Stimulated activated CD4-positive, alpha-beta T cell treated with anti-CD3 and anti-CD28 coated beads, Interleukin-1b, Interleukin-23, amount 100 ng/mL, for 4 hours (primary cell): ENCODE results near the gene HNF1B.

Experiments
- DNase-seq, 2 donors: peaks; one replicate each; pipeline ENCODE4 v3.0.0-alpha.2; 2020; ENCODE audit warnings: low read depth in 2 of 2

HNF1B gene

DNA sequence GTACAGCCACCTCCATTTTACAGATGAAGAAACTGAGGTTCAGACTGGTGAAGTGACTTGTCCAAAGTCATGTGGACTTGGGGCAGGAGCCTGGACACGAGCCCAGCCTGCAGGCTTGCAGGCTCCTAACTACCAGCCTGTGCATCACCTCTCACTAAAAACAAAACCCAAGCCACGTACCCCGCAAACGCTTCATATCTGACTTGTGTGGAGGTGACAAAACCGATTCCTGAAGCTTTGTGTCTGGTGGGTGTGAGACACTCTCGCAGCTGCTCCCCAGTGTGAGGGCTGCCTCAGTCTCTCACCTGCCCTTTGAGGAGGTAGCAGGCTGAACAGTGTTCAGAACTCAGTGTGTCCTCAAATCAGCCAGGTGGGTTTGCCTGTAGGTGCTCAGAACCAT is 8.4 kb downstream of the HNF1B start:
- DNase-seq, result no peak

DNA sequence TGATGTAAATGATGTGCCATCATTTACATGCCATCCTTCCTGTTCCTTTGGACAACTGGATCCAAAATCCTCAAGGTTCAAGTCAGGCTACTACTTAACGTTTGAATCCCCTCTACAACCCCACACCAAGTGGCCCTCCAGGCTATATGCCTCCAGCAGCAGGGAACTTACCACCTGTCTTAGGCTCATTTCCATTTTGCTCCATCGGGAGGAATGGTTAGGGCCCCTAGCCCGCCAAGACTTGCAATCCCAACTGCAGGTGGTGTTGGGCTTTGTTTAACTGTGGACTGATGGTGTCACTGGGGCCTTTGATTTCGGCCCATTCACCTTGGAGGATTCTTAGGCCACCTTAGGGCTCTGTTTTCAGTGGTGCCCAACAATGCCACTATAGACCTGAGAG is 9.7 kb downstream of the HNF1B start:
- DNase-seq, result no peak

GRCh38 chr17:37732316-37732715 is 12.5 kb downstream of the HNF1B start:
- no peak for DNase-seq

DNA sequence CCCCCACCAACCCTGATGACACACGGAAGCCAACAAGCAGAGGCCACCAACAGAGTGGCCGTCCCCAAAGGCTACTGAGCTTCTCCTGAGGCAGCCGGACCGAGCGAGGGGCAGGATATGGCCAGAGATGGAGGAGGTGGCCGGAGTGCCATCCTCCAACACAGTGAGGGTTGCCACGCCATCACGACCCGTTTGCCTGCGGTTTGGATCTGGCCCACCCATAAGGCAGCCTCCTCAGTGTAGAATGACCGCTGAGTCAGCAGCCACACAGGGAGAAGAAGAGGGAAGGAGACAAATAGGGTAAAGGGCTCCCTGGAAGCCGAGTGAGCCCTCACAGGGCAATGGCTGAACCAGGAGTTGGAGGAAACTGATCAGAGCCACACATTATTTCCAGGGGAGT is 13.8 kb downstream of the HNF1B start:
- no peak for DNase-seq

DNA sequence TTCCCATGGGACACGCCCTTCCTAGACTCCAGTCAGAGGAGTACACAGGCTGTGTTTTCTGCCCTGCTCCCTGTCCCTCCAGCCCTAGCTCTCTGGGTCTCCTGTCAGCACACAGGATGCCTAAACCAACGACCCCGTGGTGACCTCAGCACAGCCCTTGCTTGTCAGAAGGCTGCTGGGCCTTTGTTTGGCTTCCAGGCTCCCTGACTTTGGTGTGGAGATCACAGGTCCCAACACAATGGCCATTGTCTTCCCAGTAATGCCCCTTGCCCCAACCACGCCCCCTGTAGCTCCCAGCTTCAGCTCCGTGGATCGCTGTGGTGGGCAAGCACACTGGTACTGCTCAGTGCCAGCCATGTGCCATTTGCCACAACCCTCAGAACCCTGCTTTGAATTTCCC is 15.0 kb downstream of the HNF1B start:
- DNase-seq, result no peak

DNA sequence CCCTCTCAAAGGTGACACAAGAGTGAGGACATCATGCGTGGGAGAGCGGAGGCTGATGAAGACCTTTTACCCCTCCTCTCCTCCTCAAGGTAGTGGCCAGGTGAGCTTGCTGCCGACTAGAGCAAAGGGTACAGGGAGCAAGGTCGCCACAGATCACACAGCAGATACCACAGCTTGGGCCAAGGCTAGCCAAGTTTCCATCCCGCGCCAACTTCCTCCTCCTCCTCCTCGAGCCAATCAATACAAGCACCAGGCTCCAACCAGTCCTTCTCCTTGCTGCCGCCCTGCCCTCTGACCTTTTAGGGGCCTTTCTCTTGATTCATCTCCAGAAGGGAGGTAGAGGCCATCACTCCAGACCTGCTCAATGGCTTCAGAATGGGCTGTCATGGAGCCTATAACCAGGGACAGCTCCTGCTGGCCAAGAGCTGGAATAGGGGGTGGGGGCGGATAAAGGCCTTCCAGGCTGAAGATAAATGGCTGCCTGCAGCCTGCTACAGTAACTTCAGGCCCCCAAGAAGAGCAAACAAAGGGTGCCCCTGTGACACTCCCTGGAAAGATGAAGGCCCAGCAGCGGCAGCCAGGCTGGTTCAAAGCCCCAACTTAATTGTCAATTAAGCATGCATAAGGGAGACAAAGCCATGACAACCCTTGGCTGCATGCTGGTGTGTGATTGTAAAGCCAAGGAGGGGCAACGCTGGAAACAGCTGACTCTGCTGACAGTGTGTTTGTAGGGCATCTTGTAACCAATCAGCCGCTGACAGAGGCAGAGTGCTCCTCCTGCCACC is 17.8 kb downstream of the HNF1B start:
- DNase-seq, result no peak

- DNase-seq, result no peak
These were observed 18.6 kb downstream of the HNF1B start for GRCh38 chr17:37726248-37726647.

GRCh38 chr17:37725601-37726146 is 19.2 kb downstream of the HNF1B start:
- DNase-seq, result no peak

DNA sequence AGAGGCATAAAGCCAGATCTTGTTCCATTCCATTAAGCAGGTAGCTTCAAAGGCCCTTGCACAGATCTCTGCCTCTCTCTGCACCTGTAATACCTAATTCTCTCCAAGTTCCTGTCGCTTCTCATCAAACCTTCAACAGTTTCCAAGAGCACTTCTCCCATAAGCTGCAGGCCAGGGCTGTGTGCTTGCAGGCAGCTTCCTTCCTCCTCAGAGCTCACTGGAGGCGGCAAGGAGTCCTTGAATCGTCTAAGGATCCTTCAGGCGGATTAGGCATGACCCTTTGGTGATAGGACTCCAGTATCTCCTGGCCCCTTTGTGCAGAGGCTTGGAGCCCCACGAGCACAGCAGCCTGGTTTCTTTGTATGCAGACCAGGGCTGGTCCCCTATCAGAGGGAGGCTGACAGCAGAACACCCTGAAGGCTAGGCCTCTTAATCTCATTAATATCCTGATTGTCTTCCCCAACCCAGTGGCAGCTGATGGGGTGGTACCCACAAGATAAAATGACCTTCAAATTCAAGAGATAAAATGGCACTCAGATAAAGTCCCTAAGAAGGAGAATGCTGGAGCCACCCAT is 19.8 kb downstream of the HNF1B start:
- no peak for DNase-seq

DNA sequence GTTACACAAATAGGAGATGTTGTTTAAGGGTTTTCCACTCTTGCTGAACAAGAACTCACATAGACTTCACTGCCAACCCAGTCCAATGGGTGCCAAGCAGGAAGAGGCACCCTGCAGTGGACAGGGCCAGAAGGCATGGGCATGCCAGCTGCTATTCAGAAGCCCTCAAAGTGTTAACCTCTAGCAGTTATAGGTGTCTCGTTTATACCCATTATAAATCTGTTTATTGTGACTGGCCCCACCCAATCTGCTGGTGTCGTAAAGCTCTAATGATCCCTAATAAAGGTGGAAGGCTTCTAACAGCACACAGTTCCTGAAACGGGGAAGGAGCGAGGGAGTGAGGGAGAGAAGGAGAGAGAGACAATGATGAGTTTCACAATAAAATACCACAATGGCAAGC is 23.9 kb downstream of the HNF1B start:
- no peak for DNase-seq

GRCh38 chr17:37719866-37720265 is 25.0 kb downstream of the HNF1B start:
- no peak for DNase-seq

DNA sequence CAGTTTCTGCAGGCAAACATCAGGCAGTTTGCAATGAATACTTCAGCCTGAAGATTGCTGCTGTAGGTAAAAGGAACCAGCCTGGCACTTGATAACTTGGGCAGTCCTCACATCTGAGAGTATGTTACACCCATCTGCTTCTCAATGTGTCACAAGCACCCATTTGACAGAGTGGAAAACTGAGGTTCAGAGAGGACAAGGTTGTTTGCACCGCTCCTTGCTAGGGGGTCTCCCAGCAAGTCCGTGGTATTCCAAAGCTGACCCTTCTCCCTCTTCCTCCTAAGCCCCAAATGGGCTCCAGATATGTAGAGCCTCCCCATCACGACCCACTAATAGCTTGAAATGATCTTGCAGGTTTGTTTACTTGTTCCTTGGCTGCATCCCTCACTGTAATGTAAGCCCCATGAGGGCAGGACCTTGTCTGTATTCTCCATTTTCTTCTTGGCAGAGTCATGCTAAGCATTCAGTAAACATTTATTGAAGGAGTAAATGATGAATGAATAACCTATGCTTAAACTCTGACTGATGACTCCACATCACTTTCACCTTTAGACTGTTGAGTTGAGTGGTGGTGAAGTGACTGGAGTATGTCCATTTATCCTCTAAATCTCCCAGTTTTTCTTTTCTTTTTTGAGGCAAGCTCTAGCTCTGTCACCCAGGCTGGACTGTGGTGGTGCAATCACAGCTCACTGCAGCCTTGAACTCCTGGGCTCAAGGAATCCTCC is 26.4 kb downstream of the HNF1B start:
- DNase-seq, result no peak

GRCh38 chr17:37717627-37718323 is 27.1 kb downstream of the HNF1B start:
- no peak for DNase-seq

- DNase-seq, result no peak
These were observed 30.0 kb downstream of the HNF1B start for GRCh38 chr17:37714897-37715296.

DNA sequence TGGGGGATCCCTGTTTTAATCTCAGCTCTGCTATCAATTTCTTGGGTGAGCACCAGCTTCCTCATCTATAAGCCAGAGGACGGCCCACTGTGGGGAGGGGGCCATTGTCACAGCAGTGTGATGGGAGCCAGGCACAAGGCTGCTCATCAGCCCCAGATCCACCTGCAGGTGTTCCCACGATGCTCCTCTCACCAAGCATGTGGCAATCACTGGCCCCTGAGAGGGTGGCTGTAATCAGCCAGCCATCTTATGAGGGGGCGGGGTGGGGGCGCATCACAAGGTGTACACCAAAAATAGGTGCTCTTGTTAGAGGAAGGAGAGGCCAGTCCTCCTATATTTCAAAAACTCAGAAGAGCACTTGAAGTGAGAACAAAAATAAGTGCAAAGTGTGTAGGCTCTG is 31.2 kb downstream of the HNF1B start:
- no peak for DNase-seq

- DNase-seq, result no peak
These were observed 31.8 kb downstream of the HNF1B start for GRCh38 chr17:37713028-37713431.

- DNase-seq, result no peak
These were observed 33.7 kb downstream of the HNF1B start for GRCh38 chr17:37711113-37711512.

DNA sequence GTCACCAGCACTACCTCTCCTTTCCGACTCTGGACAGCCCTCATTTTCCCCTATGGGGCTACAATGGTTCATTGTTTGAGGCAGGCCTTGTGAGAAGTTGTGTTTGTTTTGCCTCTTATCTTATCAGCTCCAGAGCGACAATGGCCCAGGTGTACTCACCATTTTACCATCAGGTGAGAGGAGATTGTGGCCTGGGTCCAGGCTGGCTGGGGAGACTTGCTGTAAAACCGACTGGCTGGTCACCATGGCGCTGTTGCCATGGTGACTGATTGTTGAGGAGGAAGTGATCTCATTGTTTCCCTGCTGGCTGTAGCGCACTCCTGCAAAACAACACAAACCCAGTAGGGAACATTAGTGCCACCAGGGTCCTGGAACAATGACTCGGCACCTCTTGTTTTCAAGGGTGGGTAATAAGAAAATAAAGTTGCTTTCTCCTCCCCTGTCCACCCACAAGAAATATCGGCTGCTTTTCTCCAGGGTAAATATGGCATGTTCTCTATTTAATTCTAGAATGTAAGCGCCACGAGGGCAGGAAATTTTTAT is 34.4 kb downstream of the HNF1B start:
- DNase-seq, result no peak

GRCh38 chr17:37708616-37709212 is 36.1 kb downstream of the HNF1B start:
- DNase-seq, result no peak

- DNase-seq, result no peak
These were observed 36.7 kb downstream of the HNF1B start for GRCh38 chr17:37708008-37708615.

DNA sequence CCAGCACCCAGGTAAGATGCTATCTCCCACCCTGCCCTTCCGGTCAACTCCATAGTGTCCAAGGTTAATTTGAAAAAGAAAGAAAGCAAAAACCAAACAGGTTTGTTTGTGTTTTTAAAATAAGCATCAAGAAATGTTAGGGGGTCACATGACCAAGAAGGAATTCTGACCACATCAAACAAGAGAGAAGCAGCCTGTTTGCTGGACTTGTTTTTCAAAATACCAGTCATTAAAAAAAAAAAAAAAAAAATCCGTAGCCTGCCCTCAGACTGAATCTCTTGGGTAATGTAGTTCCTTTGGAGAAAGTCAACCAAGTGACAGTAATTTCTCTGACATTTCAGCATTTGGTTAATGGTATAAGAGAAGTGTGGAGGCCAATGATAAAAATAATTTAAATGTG is 38.4 kb downstream of the HNF1B start:
- no peak for DNase-seq
